ENCODE results near the gene RPUSD3.

GRCh38 chr3:9863058-9863772 lies 19.4 kb upstream of the RPUSD3 start:
- TF ChIP-seq CREB1 (IDR thresholded peaks at IDR 0.05) (no peak), CREB1 (CRISPR knock-in tag; IDR thresholded peaks at IDR 0.05) (no peak), RAD21 (CRISPR knock-in tag; conservative IDR thresholded peaks at IDR 0.05 in 1 of 2, IDR thresholded peaks at IDR 0.05 in 1 of 2) (no peak), E2F1 (CRISPR knock-in tag; IDR thresholded peaks at IDR 0.05) (no peak), POLR2A (conservative IDR thresholded peaks at IDR 0.05) (no peak), EZH2 (IDR thresholded peaks at IDR 0.05; ENCODE audit: borderline replicate concordance, low read depth, low read length) (no peak), SIN3B (IDR thresholded peaks at IDR 0.05; ENCODE audit: low read depth) (no peak), ERF (CRISPR knock-in tag; IDR thresholded peaks at IDR 0.05) (no peak), CTCF (IDR thresholded peaks at IDR 0.05 in 2 of 3, conservative IDR thresholded peaks at IDR 0.05 in 1 of 3; ENCODE audit: insufficient read depth in 2 of 3, low read depth in 1 of 3, low read length in 3 of 3) (no peak), PHF8 (IDR thresholded peaks at IDR 0.05; ENCODE audit: borderline replicate concordance, low read length) (no peak)

Data from K562 (cell line).